Karpas-422 (cell line): ENCODE measurements around the gene SGCG. TPM values are rescaled to one million over a fixed set of nuclear protein-coding genes. Genes with fewer than 3 reads are reported as not detected.
A peak's percentile ranks its signal among the peaks of the same experiment; 100 is the strongest.

Experiments used
- DNase-seq: peaks from one replicate; pipeline ENCODE4 v3.0.0-alpha.2; 2015
- H2AFZ ChIP-seq: fragments of 200-600 bp; sonication (generic); 2 replicates; pipeline ENCODE4 v1.6.1; 2014; ENCODE audit warnings: antibody characterized with exemption, low read length, mixed read lengths
- H3K27ac ChIP-seq: fragments of 200-600 bp; sonication (generic); 2 replicates; pipeline ENCODE4 v1.5.1; 2014; ENCODE audit warnings: mild to moderate bottlenecking, low read length, moderate library complexity
- H3K27me3 ChIP-seq: fragments of 200-600 bp; sonication (generic); 2 replicates; pipeline ENCODE4 v1.6.1; 2014; ENCODE audit warnings: low read length, mixed read lengths
- H3K36me3 ChIP-seq: fragments of 200-600 bp; sonication (generic); 2 replicates; pipeline ENCODE4 v1.6.1; 2014; ENCODE audit warnings: low read length, mixed read lengths; ENCODE audit not compliant: insufficient read depth
- H3K4me1 ChIP-seq: fragments of 200-600 bp; sonication (generic); 2 replicates; pipeline ENCODE4 v1.6.1; 2014; ENCODE audit warnings: mild to moderate bottlenecking, low read length, mixed read lengths
- H3K4me2 ChIP-seq: fragments of 200-600 bp; sonication (generic); 2 replicates; pipeline ENCODE4 v1.6.1; 2014; ENCODE audit warnings: low read length, low read depth, mild to moderate bottlenecking; ENCODE audit not compliant: poor library complexity, severe bottlenecking
- H3K4me3 ChIP-seq: fragments of 200-600 bp; sonication (generic); 2 replicates; pipeline ENCODE4 v1.5.1; 2014; ENCODE audit warnings: mild to moderate bottlenecking, antibody characterized with exemption, low read length, mixed read lengths
- H3K79me2 ChIP-seq: fragments of 200-600 bp; sonication (generic); 2 replicates; pipeline ENCODE4 v1.6.1; 2014; ENCODE audit warnings: mild to moderate bottlenecking, low read length, mixed read lengths
- H3K9ac ChIP-seq: fragments of 200-600 bp; sonication (generic); 2 replicates; pipeline ENCODE4 v1.6.0; 2014; ENCODE audit warnings: low read length
- H3K9me2 ChIP-seq: fragments of 200-600 bp; sonication (generic), shearing (Covaris generic); replicated peaks from 2 replicates; pipeline ENCODE4 v1.6.0; 2014; ENCODE audit warnings: mild to moderate bottlenecking, low read length, moderate library complexity; ENCODE audit not compliant: insufficient read depth
- H3K9me3 ChIP-seq: fragments of 300-700, 200-600 bp; sonication (generic); 2 replicates; pipeline ENCODE4 v1.6.1; 2014; ENCODE audit warnings: low read length, mixed read lengths
- H4K20me1 ChIP-seq: fragments of 200-600 bp; sonication (generic); 2 replicates; pipeline ENCODE4 v1.6.1; 2014; ENCODE audit warnings: mild to moderate bottlenecking, antibody characterized with exemption, low read length, low read depth; ENCODE audit not compliant: insufficient read depth
- small RNA-seq: library from RNA; depleted of rRNA; stranded (forward); fragments of <200 nt; gene quantifications from one replicate; pipeline ENCODE3, GENCODE V24; 2014
- total RNA-seq: library from RNA; depleted of rRNA; stranded (reverse); fragments of >200 nt; shearing (Covaris generic); gene quantifications from 2 replicates; pipeline ENCODE4 v1.2.3, GENCODE V29; 2014; ENCODE audit warnings: low replicate concordance

Gene SGCG
- total RNA-seq, 1 experiment from 2014 or later: not detected

DNA sequence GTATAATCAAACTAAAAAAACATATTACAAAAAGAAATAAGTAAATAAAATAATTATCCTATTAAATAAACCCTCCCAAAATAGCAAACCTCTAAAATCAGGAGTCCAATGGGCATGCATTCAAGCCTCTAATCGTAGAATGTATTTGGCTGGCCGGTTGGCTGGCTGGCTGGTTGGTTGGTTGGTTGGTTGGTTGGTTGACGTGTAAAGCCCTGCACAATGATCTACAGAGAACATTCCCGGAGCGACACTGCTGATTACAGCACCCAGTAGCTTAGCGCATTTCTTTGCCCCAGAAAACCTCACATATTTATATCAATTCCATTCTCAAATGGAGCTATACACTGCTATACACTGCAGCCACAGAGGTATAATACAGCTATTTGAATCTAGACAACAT lies 187.1 kb downstream of the SGCG start:
- Histone ChIP-seq H2AFZ (no peak overlapping the region), H3K36me3 (peaks cover 65% of the 10 kb centered on the region), H3K9me3 (no peaks in the 10 kb centered on the region), H3K9me2 (no peaks in the 10 kb centered on the region), H3K4me1 (peaks cover 10% of the 10 kb centered on the region), H3K27me3 (no peaks in the 10 kb centered on the region), H3K9ac (no peak overlapping the region), H3K79me2 (peaks cover 20% of the 10 kb centered on the region), H3K4me3 (no peak overlapping the region), H4K20me1 (peaks cover 10% of the 10 kb centered on the region; the same call in 1 of the 2 replicates), H3K4me2 (no peak overlapping the region), H3K27ac (no peak overlapping the region)
- DNase-seq: no peak

DNA sequence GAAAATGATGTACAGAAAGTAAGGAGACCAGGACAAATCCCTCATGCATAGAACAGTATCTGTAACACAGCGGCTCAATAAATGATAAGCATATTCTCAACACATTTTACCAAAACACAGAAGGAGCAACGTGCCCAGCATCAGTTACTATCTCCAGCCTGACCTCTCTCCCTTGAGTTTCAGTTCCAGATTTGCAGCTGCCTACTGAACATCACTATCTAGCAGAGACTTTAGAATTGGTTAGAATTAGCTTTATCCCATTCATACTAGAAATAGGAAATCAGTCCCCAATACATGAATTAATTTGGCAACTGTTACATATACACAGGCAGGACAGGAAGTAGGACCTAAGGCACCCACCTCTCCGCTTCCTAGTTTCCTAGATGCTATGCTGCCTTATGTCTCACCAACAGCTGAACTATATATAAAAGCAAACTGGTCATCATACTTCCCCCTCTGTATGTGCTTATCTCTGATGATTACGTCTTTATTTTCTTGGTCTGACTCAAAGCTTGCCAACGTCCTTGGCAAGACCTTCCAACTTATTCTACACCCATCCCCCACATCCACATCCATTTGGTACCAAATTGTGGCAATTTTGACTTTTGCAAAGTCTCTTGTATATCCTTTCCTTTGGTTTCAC lies 191.6 kb downstream of the SGCG start:
- Histone ChIP-seq H3K27me3 (no peaks in the 10 kb centered on the region), H4K20me1 (peaks cover 17% of the 10 kb centered on the region; the same call in 1 of the 2 replicates), H3K9me2 (no peaks in the 10 kb centered on the region), H3K79me2 (peaks cover 41% of the 10 kb centered on the region), H3K36me3 (peaks cover 37% of the 10 kb centered on the region; the same call in 1 of the 2 replicates), H3K4me2 (peak overlapping the region; percentile 48), H3K4me3 (peak overlapping the region; percentile 44; the same call in 1 of the 2 replicates), H3K4me1 (peaks cover 36% of the 10 kb centered on the region), H3K27ac (peak overlapping the region; percentile 31), H3K9ac (peak overlapping the region; percentile 4; the same call in 1 of the 2 replicates), H3K9me3 (no peaks in the 10 kb centered on the region), H2AFZ (no peak overlapping the region)
- no peak for DNase-seq

Small RNAs within 50 kb of the gene (small RNA-seq; reads per million reads assigned to genes)
- gene RNU6-58P: not detected
- gene RNY3P4: not detected
